Measurements from ENCODE around the gene SH3BP4.

Gene SH3BP4

DNA sequence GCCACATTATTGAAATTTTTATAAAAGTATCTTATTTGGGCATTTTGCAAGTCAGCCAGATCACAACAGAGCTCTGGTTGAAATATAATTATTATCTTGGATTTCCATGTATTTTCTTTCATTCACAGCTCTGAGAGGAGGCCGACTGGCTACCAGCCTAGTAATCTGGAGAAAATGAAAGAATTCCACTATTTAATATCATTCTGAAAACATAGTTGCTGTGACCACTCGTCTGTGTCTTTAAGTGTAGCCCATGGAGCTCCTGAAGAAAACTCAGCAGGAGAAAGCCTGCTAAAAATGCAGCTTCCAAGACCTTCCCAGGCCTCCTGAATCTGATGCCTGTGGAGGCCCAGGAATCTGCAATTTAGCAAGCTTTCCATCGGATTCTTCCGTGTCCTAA is 114.7 kb downstream of the SH3BP4 start:
- DNase-seq: no peak

DNA sequence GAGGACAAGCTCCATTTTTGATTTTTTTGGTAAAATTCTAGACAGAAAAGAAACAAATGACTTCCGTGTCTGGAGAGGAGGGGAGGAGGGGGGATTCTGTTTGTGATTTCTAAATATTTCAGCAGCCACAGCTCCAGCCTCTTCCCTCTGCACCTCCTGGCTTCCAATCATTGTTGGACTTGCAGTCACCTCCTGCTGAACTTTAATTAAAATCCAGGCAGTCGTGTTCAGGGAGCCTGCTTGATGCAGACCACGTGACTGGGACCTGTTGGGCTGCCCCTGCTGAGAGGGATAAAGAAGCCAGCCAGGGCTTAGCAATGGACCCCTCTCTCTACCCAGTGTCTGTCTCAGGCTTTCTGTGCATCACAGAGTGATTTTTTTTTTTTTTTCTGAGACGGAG is 115.1 kb downstream of the SH3BP4 start:
- no peak for DNase-seq

DNA sequence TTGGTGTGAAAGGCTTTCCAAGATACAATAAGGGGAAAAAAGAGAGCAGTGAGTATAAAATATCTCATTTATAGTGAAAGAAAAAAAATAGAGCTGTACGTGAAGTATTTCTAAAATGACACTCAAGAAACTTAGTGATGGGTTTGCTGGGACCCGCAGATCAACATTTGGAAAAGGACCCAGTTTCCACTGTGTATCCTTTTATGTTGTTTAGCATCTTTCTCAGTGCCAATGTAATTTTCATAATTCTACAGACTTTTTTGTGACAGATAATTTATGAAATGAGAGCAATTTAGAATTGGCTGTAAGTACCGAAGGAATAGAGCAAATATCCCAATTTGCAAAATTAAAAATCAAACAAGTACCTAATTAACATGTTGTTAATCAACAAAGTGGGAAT is 116.9 kb downstream of the SH3BP4 start:
- no peak for DNase-seq

DNA sequence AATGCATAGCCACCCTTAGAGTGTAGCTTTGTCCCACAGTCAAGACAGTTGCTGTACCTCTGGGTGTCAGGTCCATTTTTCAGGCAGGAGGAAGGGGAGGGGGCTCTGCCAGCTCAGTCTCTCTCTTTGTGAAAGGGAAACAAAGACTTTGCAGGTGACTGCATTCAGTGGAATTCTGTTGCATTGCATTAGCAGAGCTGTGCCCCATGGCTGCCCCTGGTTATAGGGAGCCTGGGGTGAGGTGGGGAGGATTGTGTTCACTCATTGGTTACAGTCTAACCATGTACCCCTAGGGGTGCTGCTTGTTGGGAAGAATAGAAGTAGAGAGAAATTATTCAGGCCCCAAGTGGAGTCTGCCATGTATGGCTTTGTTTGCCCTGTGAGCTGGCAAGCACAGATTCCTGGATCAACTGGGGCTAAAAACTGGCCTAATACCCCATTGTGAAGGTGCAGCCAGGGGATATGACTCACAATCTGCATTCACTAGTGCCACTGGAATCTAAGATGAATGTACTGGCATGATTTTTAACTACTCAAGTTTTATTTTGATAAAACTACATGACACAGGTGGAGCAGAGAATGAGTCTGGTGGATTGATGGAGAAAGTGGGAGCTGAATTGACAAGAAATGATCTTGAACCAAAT is 118.4 kb downstream of the SH3BP4 start:
- no peak for DNase-seq

DNA sequence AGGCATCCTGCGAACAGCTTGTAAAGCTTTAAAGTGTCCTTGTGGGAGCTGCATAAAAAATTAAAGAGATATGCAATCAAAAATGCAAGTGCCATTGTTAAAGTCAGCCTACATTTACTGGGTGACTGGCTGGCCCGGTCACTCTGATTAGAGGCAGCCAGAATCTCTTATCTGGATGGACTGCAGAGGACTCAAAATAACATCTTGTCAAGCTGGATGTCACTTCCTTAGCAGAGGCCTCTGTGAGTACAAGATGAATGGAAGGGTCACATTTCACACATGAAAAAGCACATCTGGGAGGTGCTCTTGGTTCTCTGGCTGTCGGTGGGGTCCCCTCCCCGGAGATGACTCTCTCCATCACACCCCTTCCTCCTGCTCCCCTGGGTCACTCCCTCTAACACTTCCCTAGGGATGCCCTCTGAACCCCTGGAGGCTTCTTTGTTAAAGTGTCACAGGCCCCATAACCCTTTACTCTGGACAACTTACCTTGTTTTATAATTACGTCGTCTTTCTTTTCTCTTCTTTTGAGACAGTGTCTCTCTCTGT is 122.1 kb downstream of the SH3BP4 start:
- DNase-seq: no peak

DNA sequence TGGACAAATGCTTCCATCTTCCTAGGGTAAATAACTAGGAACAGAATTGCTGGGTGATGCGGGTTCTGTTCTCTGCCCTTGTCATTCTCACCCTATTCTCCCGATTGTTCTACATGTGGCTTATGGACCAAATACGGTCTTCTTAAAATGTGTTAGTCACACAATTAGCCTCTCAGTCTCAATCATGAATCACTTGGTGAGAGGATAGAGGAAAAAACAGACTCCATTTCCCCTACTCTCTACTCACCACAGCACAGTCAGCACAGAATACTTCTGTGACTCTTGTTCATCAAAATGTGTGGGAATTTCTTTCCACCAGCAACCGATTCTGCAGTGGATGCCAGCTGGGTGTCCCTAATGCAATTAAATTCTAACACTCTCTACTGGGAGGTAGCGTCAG is 125.2 kb downstream of the SH3BP4 start:
- DNase-seq: no peak

DNA sequence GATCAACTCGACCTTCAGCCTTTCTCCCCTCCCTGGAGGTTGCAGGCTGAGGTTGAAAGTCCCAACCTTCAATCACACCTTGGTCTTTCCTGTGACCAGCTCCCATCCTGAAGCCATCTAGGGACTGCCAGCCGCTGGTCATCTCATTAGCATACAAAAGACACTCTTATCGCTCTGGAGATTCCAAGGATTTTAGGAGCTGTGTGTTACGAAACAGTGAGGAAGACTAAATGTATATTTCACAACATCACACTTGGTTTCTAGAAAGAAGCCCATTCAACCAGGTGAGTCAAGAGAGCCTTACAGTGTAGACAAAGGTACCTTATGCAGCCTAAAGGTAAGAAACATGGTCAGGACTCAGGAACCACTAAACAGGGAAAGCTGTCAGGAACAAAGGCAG is 126.4 kb downstream of the SH3BP4 start:
- no peak for DNase-seq

DNA sequence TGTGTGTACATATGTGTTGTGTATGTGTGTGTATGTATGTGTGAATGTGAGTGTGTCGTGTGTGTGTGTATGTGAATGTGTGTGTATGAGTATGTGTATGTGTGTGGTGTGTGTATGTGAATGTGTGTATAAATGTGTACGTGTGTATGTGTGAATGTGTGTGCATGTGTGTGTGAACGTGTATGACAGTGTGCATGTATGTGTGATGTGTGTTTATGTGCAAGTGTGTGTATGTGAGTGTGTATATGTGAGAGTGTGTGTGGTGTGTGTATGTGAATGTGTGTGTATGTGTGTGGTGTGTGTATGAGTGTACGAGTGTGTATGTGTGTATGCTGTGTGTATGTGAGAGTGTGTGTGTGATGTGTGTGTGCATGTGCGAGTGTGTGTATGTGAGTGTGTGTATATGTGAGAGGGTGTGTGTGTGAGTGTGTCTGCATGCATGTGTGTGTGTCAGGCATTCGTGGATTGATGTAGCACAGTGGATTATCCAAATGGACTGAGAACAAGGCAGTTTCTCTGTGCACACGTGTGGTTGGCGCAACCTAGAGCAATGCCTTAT is 127.2 kb downstream of the SH3BP4 start:
- DNase-seq: no peak

DNA sequence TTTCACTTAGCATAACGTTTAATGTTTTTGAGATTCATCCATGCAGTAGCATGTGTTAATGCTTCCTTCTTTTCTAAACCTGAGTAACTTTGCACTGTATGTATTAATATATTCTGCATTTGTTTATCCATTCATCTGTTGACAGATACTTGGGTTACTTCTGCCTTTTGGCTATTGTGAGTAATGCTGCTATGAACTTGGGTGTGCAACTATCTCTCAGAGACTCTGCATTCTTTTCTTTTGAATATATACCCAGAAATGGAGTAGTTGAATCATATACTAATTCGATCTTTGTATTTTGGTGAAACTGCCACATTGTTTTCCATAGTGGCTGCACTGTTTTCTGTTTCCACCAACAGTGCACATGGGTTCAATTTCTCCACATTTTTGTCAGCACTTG is 128.3 kb downstream of the SH3BP4 start:
- no peak for DNase-seq

DNA sequence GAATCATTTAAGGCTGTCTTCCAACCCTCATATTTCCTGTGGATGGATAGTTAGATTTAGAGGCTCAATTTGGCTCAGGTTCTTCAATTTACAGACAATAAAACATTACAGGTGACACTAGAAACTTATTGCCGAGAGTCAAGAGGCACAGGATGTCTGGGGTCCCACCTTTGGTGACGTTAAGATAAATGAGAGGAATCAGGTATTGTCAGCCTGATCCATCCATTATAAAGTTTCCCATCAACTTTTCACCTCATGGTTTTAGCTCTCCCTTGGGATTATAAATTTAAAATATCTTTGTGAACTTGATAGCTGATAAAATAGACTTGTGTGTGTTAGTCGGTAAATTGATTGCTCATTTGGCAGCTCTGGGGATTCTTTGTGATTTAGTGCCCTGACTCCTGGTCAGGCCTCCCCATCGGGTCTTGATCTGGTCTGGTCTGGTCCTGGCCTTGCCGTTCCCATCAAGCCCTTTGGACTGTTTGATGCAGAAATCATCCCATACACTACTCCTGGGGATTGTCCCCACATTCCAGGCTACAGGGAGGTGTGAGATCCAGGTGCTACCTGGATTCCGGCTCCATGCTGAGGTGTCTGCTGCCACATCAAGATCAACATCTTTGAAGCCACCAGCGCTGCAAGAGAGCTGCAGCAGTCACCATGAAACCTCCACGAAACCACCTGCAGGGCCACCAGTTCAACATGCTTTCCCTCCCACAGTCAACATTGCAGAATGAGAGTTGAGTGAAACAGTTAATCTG is 130.9 kb downstream of the SH3BP4 start:
- no peak for DNase-seq

DNA sequence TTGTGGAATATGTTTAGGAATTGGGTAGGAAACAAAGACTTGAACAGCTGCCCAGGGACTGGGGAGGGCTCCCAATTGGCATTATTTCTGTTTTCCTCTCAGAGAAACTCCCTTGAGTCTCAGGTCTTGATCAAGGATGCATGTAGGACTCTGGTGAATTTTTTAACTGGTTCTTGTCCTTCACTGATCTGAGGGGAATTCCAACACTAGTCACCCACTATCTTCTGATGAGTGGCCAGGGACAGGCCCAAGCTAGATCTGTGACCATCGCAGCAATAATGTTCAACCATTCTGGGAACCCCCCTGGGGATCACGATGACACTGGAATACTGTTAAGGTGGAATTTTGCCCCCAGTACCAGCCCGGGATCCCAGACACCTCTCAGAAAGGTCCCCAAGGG is 132.0 kb downstream of the SH3BP4 start:
- no peak for DNase-seq

DNA sequence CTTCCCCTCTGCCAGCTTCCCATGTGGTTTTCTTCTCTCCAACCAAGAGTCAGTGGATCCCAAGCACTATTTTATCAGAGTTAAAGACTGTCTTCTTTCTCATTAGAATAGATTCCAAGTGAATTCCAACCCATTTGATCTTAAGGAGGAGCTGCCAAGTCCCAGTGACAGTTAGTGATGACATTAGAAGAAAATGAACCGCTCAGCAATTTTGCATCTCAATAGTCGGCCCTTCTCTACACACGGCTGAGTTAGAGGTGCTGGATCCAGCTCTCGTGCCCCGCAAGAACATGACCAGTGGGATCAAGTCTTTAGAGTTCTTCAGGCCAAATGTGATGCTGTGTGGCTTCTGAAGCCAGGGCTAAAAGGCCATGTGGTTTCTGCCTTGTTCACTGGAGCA is 132.6 kb downstream of the SH3BP4 start:
- DNase-seq: no peak

DNA sequence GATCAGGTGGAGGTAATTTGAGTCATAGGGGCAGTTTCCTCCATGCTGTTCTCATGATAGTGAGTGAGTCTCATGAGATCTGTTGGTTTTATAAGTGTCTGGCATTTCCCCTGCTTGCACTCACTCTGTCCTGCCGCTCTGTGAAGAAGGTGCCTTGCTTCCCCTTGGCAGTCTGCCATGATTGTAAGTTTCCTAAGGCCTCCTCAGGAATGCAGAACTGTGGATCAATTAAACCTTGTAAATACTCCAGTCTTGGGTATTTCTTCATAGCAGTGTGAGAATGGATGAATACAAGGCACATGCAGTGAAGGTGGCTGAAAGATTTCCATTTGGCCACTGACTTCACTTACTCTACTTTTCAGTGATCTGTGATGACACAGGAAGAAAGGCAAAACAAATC is 133.7 kb downstream of the SH3BP4 start:
- no peak for DNase-seq

DNA sequence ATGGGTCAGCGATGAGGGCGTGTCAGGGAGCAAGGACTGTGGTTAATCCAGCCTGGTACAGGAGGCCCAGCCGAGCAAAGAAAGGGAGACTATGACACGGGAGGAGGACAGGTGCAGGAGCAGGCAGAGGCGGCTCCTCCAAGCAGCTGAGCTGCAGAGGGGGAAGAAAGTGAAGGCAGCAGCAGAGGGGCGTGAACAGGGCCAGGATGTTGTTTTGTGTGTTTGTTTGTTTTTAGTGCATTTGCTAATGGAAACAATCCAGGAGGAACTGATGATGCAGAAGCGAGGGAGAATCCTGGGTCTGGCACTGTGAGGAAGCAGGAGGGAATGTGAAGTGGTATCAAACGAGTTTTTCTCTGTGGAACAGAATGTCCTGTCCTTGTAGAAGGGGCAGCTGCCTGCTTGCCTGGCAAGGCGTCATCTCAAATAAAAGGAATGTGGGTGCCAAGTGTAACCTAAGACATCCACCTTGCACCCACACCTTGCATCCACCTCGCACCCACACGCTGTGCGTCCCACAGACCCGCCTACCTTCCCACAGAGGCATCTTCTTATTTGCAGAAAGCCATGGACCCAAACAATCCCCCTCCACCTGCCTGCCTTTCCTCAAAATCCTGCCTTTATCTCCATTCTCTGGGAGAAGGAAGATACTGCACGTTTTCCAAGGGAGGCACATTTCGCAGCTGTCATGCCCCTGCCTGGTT is 134.8 kb downstream of the SH3BP4 start:
- no peak for DNase-seq

DNA sequence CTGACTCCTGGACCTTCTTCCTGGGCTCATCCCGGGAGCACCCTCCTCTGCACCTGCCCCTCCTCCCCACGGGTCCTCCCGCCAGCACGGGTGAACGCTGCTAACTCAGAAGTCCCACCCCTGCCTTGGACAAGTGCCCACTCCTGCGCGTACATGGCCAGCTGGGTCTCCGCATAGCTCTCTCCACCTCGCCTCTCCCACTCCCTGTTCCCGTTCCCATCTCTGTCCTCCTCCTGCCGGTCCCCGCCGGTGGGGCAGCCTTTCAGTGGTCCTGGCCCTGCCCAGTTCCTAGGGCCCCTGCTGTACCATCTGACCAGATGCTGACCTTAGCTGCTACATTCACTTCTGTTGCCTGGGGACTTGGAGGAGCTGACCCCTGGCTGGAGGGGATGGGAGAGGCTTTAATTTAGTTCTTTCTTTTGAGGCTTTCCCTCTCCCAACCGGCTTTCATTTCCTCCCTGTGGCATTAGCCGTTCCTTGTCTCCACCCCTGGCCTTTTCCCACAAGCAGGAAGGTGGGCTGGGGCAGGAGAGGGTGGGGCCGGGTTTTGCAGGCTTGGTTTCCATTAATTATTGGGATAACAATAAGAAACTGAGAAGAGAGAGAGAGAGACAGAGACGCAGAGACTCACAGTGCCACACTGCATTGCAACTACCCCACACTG is 136.1 kb downstream of the SH3BP4 start:
- no peak for DNase-seq

DNA sequence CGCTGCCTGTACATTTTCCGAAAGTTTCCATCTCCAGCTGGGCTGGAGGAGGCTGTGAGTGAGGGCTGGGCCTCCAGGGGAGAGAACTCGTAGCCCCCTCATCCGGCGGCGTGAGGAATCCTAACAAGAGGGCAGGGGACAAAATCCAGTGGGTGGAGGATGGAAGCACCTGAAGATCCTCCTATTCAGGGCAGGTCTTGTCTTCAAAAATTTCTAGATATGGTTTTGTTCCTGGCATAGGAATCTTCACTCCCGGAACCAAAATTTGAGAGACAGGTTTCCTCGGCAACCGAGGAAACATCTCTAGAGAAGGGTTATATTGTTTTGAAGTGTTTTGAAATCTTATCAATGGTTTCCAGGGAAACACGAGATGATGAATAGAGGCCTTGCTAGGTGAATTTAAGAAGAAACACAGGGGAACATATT is 136.7 kb downstream of the SH3BP4 start:
- DNase-seq: no peak

DNA sequence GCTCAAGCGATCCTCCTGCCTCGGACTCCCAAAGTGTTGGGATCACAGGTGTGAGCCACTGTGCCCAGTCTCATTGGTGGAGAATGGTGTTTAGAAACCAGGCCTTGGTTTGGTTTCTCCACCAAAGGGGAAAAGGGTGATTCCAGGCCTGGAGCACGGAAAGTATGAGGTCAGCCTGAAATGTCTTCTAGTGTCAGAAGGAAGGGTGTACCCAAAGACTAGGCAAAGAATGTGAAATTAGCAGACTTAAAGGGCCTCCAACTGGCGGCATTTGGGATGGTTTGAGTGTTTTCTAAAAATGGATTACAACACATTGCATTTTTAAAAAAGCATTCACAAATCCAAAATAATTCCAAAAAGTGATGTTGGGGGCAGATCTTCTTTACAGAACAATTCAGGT is 139.6 kb downstream of the SH3BP4 start:
- DNase-seq: no peak

DNA sequence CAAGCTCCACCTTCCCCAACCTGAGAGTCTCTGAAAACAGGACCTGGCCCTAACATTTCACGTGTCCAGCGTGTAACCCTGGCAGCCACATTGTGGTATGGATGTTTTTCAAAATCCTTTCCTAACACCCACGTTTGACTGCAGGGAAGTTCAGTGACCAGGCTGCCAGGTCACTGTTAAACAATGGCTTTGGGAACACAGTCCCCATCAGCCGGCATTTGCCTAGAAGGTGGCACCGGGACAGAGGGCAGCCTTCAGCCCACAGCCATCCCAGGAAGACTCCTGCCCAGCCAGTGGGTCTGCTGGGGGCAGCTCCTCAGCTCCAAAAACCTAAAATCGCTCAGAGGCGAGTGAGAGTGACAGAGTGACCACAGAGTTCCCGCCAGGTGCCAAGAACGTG is 140.2 kb downstream of the SH3BP4 start:
- no peak for DNase-seq

DNA sequence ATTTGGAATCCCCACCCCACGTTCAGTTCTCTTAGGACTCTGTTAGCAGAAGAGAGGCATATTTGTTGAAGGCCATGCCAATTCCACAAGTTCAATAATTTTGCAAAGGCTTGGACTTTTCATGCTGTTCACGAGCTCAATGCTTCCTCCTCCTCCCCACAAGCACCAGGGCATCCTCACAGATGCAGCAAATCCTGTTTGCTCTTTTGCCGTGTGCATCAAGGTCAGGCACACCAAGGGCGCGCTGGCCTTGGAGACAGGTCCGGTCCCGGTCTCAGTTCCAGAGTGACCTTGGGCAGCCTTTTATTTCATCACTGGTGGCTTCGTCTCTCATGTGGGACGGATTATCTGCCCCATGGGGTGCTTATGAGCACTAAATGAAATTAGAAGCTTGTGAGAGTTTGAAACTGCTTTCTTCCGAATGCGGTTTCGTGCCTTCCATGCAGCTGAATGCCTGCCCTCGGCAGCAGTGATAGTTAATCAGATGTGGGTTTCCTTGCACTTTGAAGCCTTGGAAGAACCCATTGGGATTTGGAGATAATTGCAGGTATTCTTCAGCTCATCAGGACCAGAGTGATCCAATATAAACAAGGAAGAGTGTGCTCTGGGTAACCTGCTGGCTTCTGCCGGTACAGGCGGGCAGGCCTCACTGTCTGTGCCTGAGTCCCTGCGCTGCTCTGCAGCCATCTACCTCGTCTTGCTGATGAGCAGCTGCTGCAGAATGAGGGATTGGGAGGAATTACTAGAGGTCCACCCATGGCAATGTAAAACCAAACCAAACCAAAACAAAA is 140.8 kb downstream of the SH3BP4 start:
- DNase-seq: no peak

DNA sequence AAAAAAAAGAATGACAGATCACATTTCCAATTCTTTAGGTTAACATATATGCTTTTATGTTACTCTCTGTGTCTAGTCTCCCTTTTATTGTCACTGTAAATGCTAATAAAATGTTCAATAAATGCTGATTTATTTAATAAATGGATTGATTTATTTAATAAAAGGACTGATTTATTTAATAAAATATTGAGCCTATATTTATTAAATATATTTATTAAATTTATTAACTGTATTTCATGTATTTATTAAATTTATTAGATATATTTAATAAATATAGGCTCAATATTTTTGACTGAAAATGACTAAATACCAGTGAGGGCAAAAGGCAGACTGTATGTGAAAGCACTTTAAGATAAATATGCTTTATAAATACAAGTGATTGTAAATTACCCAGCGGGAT is 142.6 kb downstream of the SH3BP4 start:
- no peak for DNase-seq

DNA sequence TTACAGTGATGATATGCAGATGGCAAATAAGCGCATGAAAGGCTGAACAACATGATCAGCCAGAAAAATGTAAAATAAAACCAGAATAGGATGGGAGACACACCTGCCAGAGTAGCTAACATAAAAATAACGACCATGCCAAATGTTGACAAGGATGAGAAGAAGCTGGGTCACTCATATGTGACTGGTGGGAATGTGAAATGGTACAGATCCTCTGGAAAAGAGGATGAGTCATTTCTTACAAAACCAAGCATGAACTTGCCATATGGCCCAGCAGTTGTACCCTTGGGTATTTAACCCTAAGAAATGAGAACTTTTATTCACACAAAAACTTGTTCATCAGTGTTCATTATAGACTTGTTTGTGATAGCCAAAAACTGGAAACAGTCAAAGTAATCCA is 143.8 kb downstream of the SH3BP4 start:
- no peak for DNase-seq

DNA sequence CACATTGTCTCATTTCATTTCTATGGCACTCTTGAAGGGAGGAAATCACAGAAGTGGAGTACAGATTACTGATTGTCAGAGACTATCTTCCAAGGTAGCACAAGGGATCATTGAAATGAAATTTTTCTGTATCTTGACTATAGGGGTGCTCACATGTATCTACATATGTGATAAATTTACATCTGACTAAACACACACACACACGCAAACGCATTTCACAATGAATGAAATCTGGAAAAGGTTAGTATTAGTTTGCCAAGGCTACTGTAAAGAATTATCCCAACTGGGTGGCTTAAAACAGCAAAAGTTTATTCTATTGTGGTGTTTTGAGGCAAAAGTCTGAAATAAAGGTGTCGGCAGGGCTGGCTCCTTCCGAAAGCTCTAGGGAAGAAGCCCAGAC is 144.6 kb downstream of the SH3BP4 start:
- DNase-seq: no peak

All from KG1 (cell line).